ENCODE measurements around the gene SERPINF2.
A peak's percentile ranks its signal among the peaks of the same experiment; 100 is the strongest.
"Not testable (repeated sequence)": the region's sequence is repeated elsewhere in the genome, so short reads cannot be mapped to it uniquely, and the experiment has no call there.

SERPINF2 gene

GRCh38 chr17:1736348-1737281 lies 6.1 kb upstream of the SERPINF2 start:
- DNase-seq, result no peak

DNA sequence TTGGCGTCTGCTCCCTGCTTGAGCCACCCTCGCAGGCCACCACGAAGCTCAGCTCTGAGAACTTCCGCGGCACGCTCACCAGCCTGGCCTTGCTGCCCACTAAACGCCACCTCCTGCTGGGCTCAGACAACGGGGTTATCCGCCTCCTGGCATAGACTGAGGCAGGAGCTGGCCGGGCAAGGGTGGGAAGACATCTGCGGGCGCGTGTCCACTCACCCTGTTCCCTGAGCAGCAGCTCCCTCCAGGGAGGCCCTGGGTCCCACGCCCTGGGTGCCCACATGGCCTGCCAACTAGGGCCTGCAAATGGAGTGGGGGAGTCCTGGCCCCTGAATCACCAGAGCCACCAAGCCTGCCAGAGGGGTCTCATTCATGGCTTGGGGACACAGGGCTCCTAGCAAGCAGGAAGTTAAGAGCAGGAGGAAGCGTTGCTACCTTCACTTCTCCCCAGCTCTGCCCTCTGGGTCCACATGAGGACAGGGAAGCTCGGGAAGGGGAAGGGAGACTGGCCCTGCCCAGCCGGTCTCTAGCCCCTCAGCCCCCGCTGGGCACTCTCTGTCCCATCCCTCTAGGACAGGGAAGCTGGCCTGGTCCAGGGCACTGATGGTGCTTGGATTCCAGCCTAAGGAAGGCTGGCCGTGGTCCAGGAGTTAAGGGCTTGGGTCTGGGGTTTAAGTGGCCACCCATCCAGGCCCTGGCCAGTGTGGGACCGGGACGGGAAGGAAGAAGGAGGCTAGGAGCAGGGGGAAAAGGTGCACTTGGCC lies 5.0 kb upstream of the SERPINF2 start:
- DNase-seq, result no peak

- DNase-seq, result not testable (repeated sequence)
Observed at GRCh38 chr17:1741899-1742298, 772 bp upstream of the SERPINF2 start.

- no peak for DNase-seq
Observed at GRCh38 chr17:1743088-1743439, 393 bp downstream of the SERPINF2 start.

GRCh38 chr17:1744551-1745512 lies 2.2 kb downstream of the SERPINF2 start:
- DNase-seq, result no peak

DNA sequence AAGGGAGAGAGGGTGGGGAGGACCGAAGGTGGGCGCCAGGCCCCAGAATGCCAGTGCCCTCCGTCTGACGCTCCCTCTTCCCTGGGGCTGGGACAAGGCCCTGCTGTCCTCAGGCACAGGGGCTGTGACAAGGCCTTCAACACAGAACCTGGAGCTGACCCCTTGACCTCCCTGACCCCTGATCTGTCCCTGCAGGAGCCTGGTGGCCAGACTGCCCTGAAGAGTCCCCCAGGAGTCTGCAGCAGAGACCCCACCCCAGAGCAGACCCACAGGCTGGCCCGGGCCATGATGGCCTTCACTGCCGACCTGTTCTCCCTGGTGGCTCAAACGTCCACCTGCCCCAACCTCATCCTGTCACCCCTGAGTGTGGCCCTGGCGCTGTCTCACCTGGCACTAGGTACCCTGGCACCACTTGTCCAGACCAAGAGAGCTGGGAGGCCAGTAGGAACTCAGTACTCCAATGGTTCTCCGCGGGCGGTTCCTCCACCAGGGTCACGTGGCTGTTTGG lies 2.9 kb downstream of the SERPINF2 start:
- DNase-seq, result no peak

DNA sequence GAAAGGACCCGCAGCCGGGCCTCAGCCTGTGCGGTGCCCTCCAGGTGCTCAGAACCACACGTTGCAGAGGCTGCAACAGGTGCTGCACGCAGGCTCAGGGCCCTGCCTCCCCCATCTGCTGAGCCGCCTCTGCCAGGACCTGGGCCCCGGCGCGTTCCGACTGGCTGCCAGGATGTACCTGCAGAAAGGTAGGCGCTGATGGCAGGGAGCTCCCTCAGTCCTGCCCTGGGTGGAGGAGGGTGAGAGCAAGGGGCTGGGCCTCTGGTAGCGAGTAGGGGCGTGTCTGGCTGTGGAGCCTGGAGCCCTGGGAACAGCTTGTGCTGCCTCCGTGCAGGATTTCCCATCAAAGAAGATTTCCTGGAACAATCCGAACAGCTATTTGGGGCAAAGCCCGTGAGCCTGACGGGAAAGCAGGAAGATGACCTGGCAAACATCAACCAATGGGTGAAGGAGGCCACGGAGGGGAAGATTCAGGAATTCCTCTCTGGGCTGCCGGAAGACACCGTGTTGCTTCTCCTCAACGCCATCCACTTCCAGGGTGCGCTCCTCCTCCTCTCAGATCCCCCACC lies 4.4 kb downstream of the SERPINF2 start:
- no peak for DNase-seq

- DNase-seq, result no peak
Observed at GRCh38 chr17:1750628-1751027, 8.0 kb downstream of the SERPINF2 start.

GRCh38 chr17:1752425-1753262 lies 10.0 kb downstream of the SERPINF2 start:
- DNase-seq, result no peak

GRCh38 chr17:1753767-1754429 lies 11.2 kb downstream of the SERPINF2 start:
- DNase-seq, result no peak

GRCh38 chr17:1754430-1755112 lies 11.9 kb downstream of the SERPINF2 start:
- no peak for DNase-seq

GRCh38 chr17:1755252-1755826 lies 12.7 kb downstream of the SERPINF2 start:
- DNase-seq, result peak; percentile 54

DNA sequence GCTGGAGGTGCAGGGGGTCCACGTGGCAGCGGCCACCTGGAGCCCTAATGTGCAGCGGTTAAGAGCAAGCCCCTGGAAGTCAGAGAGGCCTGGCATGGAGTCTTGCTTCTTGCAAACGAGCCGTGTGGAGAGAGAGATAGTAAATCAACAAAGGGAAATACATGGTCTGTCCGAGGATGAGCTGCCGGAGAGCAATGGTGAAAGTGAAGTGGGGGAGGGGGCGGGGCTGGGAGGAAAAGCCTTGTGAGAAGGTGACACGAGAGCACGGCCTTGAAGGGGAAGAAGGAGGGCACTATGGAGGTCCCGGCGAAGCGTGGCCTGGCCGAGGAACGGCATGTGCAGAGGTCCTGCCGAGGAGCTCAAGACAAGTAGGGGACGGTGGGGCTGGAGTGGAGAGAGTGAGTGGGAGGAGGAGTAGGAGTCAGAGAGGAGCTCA lies 13.2 kb downstream of the SERPINF2 start:
- DNase-seq, result no peak

- DNase-seq, result no peak
Observed at GRCh38 chr17:1758807-1759206, 16.1 kb downstream of the SERPINF2 start.

DNA sequence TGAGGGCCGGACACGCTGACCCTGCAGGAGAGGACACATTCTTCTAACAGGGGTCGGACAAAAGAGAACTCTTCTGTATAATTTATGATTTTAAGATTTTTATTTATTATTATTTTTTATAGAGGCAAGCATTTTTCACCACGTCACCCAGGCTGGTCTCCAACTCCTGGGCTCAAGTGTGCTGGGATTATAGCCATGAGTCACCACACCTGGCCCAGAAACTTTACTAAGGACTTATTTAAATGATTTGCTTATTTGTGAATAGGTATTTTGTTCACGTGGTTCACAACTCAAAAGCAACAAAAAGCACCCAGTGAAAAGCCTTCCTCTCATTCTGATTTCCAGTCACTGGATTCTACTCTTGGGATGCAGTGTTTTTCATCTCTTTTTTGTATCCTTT lies 16.9 kb downstream of the SERPINF2 start:
- DNase-seq, result no peak

GRCh38 chr17:1762233-1762900 lies 19.7 kb downstream of the SERPINF2 start:
- DNase-seq, result no peak

DNA sequence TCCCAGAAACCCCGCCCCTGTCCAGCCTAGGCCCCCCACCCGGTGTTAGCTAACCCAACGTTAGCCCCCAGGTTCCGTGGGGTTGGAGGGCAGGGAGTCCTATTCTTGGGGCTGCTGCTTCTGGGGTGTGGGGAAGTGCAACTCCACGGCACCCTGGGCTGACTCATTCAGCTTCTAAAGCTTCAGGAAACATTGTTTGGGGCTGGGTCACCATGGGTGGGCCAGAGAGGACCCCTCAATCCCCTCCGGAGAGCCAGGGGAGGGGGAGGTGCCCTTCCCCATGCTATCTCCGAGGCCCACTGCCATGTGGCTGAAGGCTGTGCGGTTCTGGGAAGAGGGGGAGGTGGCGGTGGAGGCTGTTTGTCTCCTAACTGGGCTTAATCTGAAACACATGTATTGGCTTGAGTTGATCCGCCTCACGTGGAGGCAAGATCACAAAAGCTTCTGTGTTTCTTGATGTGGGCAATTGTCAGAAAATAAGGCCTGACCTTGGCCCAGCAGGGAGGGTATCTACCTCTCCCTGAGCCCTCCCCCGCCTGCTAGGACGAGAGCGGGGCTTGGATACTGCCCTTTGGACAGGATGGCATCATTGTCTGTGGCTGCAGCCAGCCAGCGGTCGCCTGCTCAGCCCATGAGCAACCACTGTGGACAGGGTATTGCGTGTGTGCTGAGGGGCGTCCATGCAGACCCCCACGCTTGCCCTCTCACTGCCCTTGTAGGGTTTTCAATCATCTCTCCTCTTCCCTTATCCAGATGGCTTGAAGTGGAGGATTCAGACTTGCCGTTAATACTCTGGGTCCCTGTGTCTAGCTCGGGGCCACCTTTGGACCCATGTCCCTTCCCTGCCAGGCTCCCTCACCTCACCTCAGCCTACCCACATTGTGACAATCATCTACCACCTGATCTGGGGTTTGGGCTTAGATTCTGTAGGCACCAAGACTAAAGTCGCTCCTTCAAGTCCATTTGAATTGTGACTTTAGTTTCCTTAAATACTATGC lies 20.5 kb downstream of the SERPINF2 start:
- no peak for DNase-seq

DNA sequence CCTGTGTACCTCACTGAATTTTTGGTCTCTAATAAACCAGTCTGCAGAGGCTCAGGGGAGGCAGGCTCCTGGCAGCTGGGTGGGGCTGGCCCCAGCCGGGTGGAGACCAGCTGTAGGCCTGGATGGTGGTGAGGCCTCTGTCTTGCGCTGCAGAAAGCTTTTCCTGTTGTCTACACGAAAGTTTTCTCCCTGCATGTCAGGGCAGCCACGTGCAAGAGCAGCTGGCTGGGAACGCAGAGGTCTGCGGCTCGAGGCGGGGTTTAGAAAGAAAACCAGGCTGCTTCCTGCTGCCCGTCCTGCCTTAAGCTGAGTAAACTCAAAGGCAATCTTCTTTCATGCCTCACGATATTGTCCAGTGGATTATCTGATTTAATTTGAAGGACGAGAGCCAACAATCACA lies 21.6 kb downstream of the SERPINF2 start:
- DNase-seq, result no peak
